ENCODE measurements around the gene DENND10. TPM values are rescaled to one million over a fixed set of nuclear protein-coding genes. Genes with fewer than 3 reads are reported as not detected.
A peak's percentile ranks its signal among the peaks of the same experiment; 100 is the strongest.
"Not testable (repeated sequence)": the region's sequence is repeated elsewhere in the genome, so short reads cannot be mapped to it uniquely, and the experiment has no call there.

The DENND10 gene
- total RNA-seq, 1 experiment from 2014 or later = 42.1 TPM

DNA sequence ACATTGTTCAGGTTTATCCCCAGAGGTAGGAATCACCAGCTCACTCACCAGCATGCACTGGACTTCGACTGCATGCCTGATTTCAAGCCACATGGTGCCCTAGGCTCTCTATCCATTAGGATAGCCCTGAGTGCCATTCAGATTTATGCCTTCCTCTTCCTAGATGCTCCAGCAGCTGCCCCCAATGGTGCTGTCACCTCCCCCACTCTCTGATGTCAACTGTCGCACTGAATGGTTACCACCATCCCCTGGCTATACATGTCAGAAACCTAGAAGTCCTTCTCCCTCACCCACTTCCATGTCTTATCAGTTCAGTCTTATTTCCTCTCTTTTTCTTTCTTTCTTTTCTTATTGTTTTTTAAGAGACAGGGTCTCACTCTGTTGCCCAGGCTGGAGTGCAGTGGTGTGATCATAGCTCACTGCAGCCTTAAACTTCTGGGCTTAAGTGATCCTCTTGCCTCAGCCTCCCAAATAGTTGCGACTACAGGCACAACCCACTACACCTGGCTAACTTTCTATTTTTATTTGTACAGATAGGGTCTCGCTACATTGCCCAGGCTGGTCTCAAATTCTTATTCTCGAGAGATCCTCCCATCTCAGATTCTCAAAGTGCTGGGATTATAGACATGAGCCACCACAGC lies 58.7 kb downstream of the DENND10 start:
- no peak overlapping the region for H3K4me3 ChIP-seq
- no peaks in the 10 kb centered on the region for H3K4me1 ChIP-seq
- H3K36me3 ChIP-seq = peaks cover 15% of the 10 kb centered on the region
- no peaks in the 10 kb centered on the region for H3K9me3 ChIP-seq (replicated peaks)
- no peak overlapping the region for H3K27ac ChIP-seq
- no peaks in the 10 kb centered on the region for H3K27me3 ChIP-seq
- no peak for DNase-seq

DNA sequence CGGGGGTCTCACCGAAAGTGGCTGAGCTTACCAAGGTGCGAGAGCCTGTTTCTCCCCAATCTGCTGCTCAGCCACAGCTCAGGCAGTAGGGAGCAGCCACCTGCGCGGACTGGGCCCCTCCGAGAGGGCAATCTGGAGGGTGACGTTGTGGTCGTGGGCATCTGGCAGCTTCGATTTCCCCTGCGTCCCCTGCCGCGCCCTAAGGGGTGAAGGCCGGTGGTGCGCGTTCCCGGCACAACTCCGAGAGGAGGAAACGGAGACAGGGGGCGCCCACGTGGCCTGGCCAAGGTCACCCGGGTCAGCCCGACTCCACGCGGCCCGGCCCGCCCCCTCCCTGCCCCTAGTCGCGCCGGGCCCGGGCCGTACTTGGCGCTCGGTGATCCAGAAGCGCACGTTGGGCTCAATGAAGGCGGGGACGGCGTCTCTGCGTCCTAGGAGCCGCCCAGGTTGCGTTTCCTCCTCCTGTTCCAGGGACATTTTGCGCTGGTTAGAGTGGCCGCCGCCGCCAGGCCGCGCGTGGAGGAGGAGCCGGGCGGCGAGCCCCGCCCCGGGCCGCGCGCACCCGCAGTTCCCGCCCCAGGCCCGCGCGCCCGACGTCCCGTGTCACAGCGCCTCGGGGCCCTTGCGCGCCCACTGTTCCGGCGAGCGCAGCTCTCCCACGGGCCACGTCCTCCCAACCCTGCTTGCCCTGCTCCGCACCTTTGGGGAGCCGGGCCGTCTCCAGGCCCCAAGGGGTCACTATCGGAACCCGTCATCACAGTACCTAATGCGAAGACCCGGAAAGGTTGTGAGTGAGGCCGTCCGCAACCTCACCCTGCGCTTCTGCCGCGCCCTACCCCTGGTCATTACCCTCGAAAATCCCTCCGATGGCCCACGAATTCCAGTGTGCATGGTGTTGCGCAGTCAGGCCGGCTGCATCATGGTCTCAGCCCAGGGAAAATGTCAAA lies 61.5 kb downstream of the DENND10 start, which contains the start of gene SFXN4:
Gene SFXN4, minus strand, starts transcription at position 544 of the 947 bp plus-strand sequence. Its CDS starts 67 bp downstream, at position 477.
- DNase-seq = peak; percentile 71 to 80
- Histone ChIP-seq H3K4me3 (peak within 1 kb of the TSS; percentile 92), H3K27me3 (no peaks in the 10 kb centered on the region), H3K4me1 (no peaks in the 10 kb centered on the region), H3K36me3 (peaks cover 26% of the 10 kb centered on the region), H3K27ac (peak within 1 kb of the TSS; percentile 85), H3K9me3 (replicated peaks) (no peaks in the 10 kb centered on the region)

DNA sequence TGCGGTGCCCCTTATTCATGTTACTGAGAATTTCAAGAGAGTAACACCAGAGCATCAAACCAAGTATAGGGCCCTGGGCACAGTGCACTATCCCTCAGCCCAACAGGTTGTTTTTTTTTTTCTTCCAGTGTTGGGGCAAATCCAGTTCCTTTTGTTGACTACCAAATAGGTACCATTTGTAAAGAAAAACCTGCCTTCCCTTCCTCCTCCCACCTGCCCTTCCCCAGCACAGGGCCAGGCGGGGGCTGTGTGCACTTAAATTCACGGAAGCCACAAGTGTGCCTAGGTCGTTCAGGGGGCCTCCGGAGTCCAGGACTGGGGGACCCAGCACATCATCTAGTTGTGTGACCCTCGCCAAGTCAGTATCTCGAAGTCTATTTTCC lies 62.2 kb downstream of the DENND10 start:
- H3K4me3 ChIP-seq = peak overlapping the region; percentile 92
- no peaks in the 10 kb centered on the region for H3K4me1 ChIP-seq
- H3K36me3 ChIP-seq = peaks cover 28% of the 10 kb centered on the region
- no peaks in the 10 kb centered on the region for H3K9me3 ChIP-seq (replicated peaks)
- H3K27me3 ChIP-seq = no peaks in the 10 kb centered on the region
- H3K27ac ChIP-seq = no peak overlapping the region; the same call in 1 of the 2 replicates
- DNase-seq = no peak

DNA sequence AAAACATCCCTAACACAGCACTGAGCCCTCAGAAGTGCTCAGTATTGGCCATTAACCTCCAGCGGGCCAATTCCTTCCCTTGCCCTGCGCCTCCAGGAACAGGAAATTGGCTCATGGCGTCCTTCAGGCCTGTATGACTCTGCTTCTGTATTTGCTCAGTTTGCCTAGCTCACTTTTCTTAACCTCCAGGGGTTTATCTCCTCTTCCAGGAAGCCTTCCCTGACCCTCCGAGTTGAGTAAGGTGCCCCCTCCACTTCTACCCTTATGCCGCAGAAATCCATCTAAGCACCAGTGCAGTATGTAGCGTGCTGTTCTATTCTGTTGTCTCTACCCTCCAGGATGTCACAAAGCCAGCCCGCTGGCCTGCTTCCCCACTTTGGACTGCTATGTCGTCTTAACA lies 62.7 kb downstream of the DENND10 start:
- Histone ChIP-seq H3K4me1 (no peaks in the 10 kb centered on the region), H3K9me3 (replicated peaks) (no peaks in the 10 kb centered on the region), H3K4me3 (no peak overlapping the region), H3K27ac (no peak overlapping the region), H3K27me3 (no peaks in the 10 kb centered on the region), H3K36me3 (peaks cover 33% of the 10 kb centered on the region)
- DNase-seq = no peak

- Histone ChIP-seq H3K27me3 (no peaks in the 10 kb centered on the region), H3K4me3 (no peak overlapping the region), H3K36me3 (peaks cover 37% of the 10 kb centered on the region), H3K27ac (no peak overlapping the region), H3K9me3 (replicated peaks) (no peaks in the 10 kb centered on the region), H3K4me1 (no peaks in the 10 kb centered on the region)
- no peak for DNase-seq
Measured at GRCh38 chr10:119167041-119167440, 63.1 kb downstream of the DENND10 start.

DNA sequence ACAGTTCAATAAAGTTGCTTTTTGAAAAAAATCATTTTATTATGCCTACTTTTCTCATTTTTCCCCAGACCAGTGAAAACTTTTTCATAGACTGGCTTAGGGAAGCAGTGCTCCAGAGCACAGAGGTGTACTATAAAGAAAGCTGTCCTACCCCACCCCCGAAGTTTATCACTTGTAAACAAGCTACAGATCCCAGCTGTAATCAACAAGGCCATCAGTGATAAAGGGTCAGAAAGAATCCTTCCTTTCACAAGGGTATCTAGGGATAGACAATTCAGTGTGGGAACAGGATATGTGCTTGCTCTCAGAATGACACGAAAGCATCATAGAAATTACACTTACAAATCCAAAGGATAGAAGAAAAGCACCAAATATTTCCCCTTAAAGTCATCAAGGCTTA lies 70.2 kb downstream of the DENND10 start:
- no peak overlapping the region for H3K4me3 ChIP-seq
- DNase-seq = no peak
- no peaks in the 10 kb centered on the region for H3K27me3 ChIP-seq
- peaks cover 66% of the 10 kb centered on the region for H3K36me3 ChIP-seq
- peaks cover 2% of the 10 kb centered on the region; the same call in 1 of the 2 replicates for H3K4me1 ChIP-seq
- no peaks in the 10 kb centered on the region for H3K9me3 ChIP-seq (replicated peaks)
- H3K27ac ChIP-seq = no peak overlapping the region

DNA sequence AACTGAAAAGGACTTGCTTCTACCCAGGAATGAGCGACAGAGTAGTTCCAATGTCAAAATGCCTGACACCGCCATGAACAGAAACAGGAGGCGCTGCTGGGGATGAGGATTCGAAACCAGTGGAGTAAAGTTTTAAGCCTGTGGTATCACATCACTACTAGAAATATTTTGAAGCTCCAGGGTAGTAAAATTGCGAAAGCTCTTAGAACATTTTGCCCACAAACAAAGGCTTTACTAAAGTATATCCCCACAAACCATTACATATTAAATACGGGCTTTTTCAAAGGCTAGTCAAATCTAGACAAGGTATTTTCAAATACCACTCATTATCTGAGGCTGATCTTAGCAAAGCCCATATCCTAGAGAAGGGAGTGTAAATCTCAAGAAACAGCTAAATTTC lies 72.3 kb downstream of the DENND10 start:
- H3K4me3 ChIP-seq = no peak overlapping the region
- no peak for DNase-seq

GRCh38 chr10:119177708-119178371 lies 73.9 kb downstream of the DENND10 start:
- Histone ChIP-seq H3K9me3 (replicated peaks) (no peaks in the 10 kb centered on the region), H3K27me3 (no peaks in the 10 kb centered on the region), H3K4me1 (peaks cover 2% of the 10 kb centered on the region; the same call in 1 of the 2 replicates), H3K4me3 (peak overlapping the region; percentile 93), H3K36me3 (peaks cover 33% of the 10 kb centered on the region), H3K27ac (peak overlapping the region; percentile 94)
- peak in 1 of 2 experiments; percentile 21 for DNase-seq

More for the DNA sequence above, 72.3 kb downstream of the DENND10 start:
- Histone ChIP-seq H3K9me3 (replicated peaks) (no peaks in the 10 kb centered on the region), H3K27me3 (no peaks in the 10 kb centered on the region), H3K36me3 (peaks cover 50% of the 10 kb centered on the region), H3K27ac (no peak overlapping the region), H3K4me1 (peaks cover 2% of the 10 kb centered on the region; the same call in 1 of the 2 replicates)

DNA sequence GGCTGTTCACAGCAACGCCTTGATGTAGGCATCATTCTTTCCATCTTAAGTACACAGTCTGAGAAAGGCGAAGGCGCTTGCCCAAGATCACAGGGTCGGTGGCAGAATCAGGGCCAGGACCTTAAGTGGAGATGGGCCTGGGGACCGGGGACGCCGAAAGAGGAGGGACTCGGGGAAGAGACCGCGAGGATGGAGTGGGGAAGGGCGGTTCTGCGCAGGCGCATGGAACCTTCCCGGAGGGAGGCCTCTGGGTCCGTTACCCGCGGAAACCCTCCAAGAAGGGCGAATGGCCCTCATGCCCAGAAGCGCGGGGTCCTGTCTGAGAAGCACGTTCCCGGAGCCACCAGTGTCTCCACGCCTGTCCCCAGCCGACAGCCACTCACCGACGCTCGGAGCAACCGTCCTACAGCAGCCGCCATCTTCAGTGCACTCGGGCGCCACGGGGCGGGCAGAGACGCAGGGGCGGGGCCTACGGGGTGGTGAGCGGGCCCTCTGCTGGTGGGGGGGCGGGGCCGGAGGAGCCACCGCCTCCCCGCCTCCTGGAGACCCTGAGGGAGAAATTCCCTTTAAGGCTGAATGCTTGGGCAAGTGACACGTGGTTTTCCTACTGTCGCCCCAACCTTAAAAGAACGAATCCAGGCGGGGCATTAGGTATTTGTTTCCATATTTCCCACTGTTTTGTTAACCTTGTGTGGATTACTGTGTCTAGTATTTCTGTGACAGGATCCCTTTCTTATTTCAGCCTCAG lies 74.6 kb downstream of the DENND10 start, which contains the start of gene PRDX3:
Gene PRDX3, minus strand, starts transcription at position 441 of the 748 bp plus-strand sequence. Its CDS starts 22 bp downstream, at position 419.
- H3K27me3 ChIP-seq = no peaks in the 10 kb centered on the region
- H3K4me3 ChIP-seq = peak within 1 kb of the TSS; percentile 93
- peaks cover 2% of the 10 kb centered on the region; the same call in 1 of the 2 replicates for H3K4me1 ChIP-seq
- H3K9me3 ChIP-seq (replicated peaks) = no peaks in the 10 kb centered on the region
- peak; percentile 96 for DNase-seq
- H3K27ac ChIP-seq = peak within 1 kb of the TSS; percentile 94
- peaks cover 26% of the 10 kb centered on the region for H3K36me3 ChIP-seq

GRCh38 chr10:119180850-119181400 lies 77.0 kb downstream of the DENND10 start:
- not testable (repeated sequence) for H3K4me1 ChIP-seq; H3K27ac ChIP-seq; H3K27me3 ChIP-seq; DNase-seq; H3K4me3 ChIP-seq; H3K9me3 ChIP-seq (replicated peaks)
- peaks cover 13% of the 10 kb centered on the region for H3K36me3 ChIP-seq

- Histone ChIP-seq H3K9me3 (replicated peaks) (no peaks in the 10 kb centered on the region), H3K27ac (no peak overlapping the region), H3K27me3 (no peaks in the 10 kb centered on the region), H3K4me3 (no peak overlapping the region), H3K36me3 (no peaks in the 10 kb centered on the region), H3K4me1 (peaks cover 5% of the 10 kb centered on the region; the same call in 1 of the 2 replicates)
- no peak for DNase-seq
Measured at GRCh38 chr10:119183664-119184412, 79.9 kb downstream of the DENND10 start.
